Type B pancreatic cell (in vitro differentiated cells): ENCODE results near the gene KRT15. TPM values are rescaled to one million over a fixed set of nuclear protein-coding genes. Genes with fewer than 3 reads are reported as not detected.
A peak's percentile ranks its signal among the peaks of the same experiment; 100 is the strongest.

ENCODE experiments used
- DNase-seq: peaks from one replicate; pipeline ENCODE4 v3.0.0; 2021; ENCODE audit warnings: mixed read lengths; ENCODE audit not compliant: unreplicated experiment; ENCODE audit errors: extremely low spot score
- H3K27ac Mint-ChIP-seq: 2 replicates; pipeline ENCODE4 v1.8.0; 2021; ENCODE audit warnings: mild to moderate bottlenecking, mixed read lengths
- H3K27me3 Mint-ChIP-seq: 2 replicates; pipeline ENCODE4 v1.8.0; 2021; ENCODE audit warnings: mixed read lengths
- H3K36me3 Mint-ChIP-seq: 2 replicates; pipeline ENCODE4 v1.8.0; 2021; ENCODE audit warnings: mixed read lengths
- H3K4me1 Mint-ChIP-seq: one replicate; pipeline ENCODE4 v1.8.0; 2021; ENCODE audit warnings: mixed read lengths; ENCODE audit not compliant: unreplicated experiment
- H3K4me3 Mint-ChIP-seq: 2 replicates; pipeline ENCODE4 v1.8.0; 2021; ENCODE audit warnings: mild to moderate bottlenecking, mixed read lengths
- H3K9me3 Mint-ChIP-seq: 2 replicates; pipeline ENCODE4 v1.8.0; 2021; ENCODE audit warnings: mixed read lengths
- CTCF ChIP-seq: fragments of 200-600 bp; sonication (generic); conservative IDR thresholded peaks from 2 replicates; pipeline ENCODE4 v1.5.0; 2021; ENCODE audit warnings: antibody characterized with exemption, mild to moderate bottlenecking
- long read RNA-seq: library from polyadenylated mRNA; unstranded; transcript quantifications from one replicate; pipeline ENCODE4 v2.0.0, GENCODE V29; 2020
- total RNA-seq: library from RNA; stranded (reverse); gene quantifications from 2 replicates; pipeline ENCODE4 v1.2.1, GENCODE V29; 2021; ENCODE audit warnings: low replicate concordance

Gene KRT15
- 208 and 840 TPM in 2 replicates for total RNA-seq
- long read RNA-seq, partial matches to known transcripts: 85 of 317 reads
- long read RNA-seq, other reads (novel, unspliced or antisense): 232 of 317 reads

DNA sequence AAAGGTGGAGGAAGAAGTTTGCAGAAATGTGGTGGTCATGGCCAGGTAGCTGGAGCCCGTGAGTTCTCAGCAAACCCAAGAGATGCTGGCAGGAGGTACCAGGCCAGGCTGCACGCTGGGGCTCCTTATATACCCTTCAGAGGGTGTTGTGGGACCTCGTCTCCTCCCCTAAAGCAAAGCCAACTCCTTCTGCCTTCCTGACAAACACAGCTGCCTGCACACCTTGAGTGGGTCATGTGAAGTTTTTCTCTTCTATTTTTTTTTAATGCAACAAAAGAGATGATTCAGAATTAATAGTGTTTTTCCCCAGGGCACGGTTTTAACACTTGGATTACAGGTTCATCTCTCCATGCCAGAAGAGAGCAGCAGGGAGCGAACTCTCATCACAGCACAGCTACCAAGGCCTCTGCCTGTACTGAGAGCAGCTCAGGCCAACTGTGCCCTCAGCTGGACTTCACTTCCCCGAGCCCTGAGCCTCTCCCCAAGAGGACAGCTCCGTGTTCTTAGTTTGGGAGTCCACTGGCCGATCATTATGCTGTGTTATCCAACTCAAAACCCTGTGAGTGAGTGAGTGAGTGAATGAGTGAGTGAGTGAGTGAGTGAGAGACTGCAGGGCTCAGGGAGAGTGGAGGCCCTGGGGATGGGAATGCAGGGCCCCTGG, at the start of gene KRT15:
KRT15 (minus strand) TSS at position 102 of the 661 bp plus-strand sequence; CDS start at position 39, 63 bp downstream.
- Mint-ChIP-seq H3K27ac (peak within 1 kb of the TSS; percentile 93), H3K9me3 (no peaks in the 10 kb centered on the region), H3K4me1 (peaks cover 20% of the 10 kb centered on the region), H3K36me3 (peaks cover 4% of the 10 kb centered on the region), H3K4me3 (peak within 1 kb of the TSS; percentile 76), H3K27me3 (peaks cover 4% of the 10 kb centered on the region)
- no peak for DNase-seq
- TF ChIP-seq CTCF: no peak

DNA sequence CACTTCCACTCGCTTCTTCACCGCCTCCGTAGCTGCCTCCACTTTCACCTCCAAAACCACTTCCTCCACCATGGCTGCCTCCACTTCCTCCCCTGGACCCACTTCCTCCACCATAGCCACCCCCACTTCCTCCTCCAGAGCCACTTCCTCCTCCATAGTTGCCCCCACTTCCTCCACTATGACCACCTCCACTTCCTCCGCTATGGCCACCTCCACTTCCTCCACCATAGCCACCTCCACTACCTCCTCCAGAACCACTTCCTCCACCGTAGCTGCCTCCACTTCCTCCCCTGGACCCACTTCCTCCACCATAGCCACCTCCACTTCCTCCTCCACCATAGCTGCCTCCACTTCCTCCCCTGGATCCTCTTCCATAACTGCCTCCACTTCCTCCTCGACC, 48.6 kb upstream of the KRT15 start:
- Mint-ChIP-seq H3K36me3 (no peaks in the 10 kb centered on the region), H3K9me3 (no peaks in the 10 kb centered on the region), H3K4me3 (no peak overlapping the region), H3K4me1 (peaks cover 8% of the 10 kb centered on the region), H3K27ac (no peak overlapping the region), H3K27me3 (peaks cover 33% of the 10 kb centered on the region)
- TF ChIP-seq CTCF: no peak
- DNase-seq: no peak

GRCh38 chr17:41565338-41565737, 46.6 kb upstream of the KRT15 start:
- Mint-ChIP-seq H3K27me3 (peaks cover 17% of the 10 kb centered on the region), H3K4me1 (peaks cover 12% of the 10 kb centered on the region), H3K4me3 (no peak overlapping the region), H3K9me3 (no peaks in the 10 kb centered on the region), H3K36me3 (no peaks in the 10 kb centered on the region), H3K27ac (no peak overlapping the region)
- DNase-seq: no peak
- TF ChIP-seq CTCF: no peak

GRCh38 chr17:41563607-41564170, 45.0 kb upstream of the KRT15 start:
- no peaks in the 10 kb centered on the region for H3K9me3 Mint-ChIP-seq
- no peaks in the 10 kb centered on the region for H3K36me3 Mint-ChIP-seq
- H3K27ac Mint-ChIP-seq: no peak overlapping the region
- no peak for TF ChIP-seq CTCF
- H3K27me3 Mint-ChIP-seq: peaks cover 3% of the 10 kb centered on the region
- peaks cover 12% of the 10 kb centered on the region for H3K4me1 Mint-ChIP-seq
- no peak for DNase-seq
- H3K4me3 Mint-ChIP-seq: no peak overlapping the region

- Mint-ChIP-seq H3K36me3 (no peaks in the 10 kb centered on the region), H3K4me3 (no peak overlapping the region), H3K27me3 (peaks cover 3% of the 10 kb centered on the region), H3K4me1 (peaks cover 12% of the 10 kb centered on the region), H3K27ac (no peak overlapping the region), H3K9me3 (no peaks in the 10 kb centered on the region)
- TF ChIP-seq CTCF: no peak
- no peak for DNase-seq
Observed at GRCh38 chr17:41561554-41561953, 42.9 kb upstream of the KRT15 start.
